Mucosa of stomach (tissue), 1 donor: ENCODE data around the gene YIPF1.

Experiments used
- H3K27me3 ChIP-seq: one replicate; pipeline ENCODE4 v1.7.0; 2013; ENCODE audit warnings: mild to moderate bottlenecking, low read length; ENCODE audit not compliant: control insufficient read depth, insufficient read depth
- H3K36me3 ChIP-seq: one replicate; pipeline ENCODE4 v1.7.0; 2013; ENCODE audit warnings: low read length; ENCODE audit not compliant: control insufficient read depth, insufficient read depth
- H3K4me1 ChIP-seq: one replicate; pipeline ENCODE4 v1.7.0; 2013; ENCODE audit warnings: mild to moderate bottlenecking, low read length; ENCODE audit not compliant: control insufficient read depth, insufficient read depth
- H3K4me3 ChIP-seq: one replicate; pipeline ENCODE4 v1.7.0; 2013; ENCODE audit warnings: low read length
- H3K9ac ChIP-seq: one replicate; pipeline ENCODE4 v1.7.0; 2013; ENCODE audit warnings: mild to moderate bottlenecking, low read length, moderate library complexity
- H3K9me3 ChIP-seq: one replicate; pipeline ENCODE4 v1.7.0; 2013; ENCODE audit warnings: mild to moderate bottlenecking, low read length, moderate library complexity; ENCODE audit not compliant: control insufficient read depth
- donor health status: Pancreatic carcinoma.

The YIPF1 gene

DNA sequence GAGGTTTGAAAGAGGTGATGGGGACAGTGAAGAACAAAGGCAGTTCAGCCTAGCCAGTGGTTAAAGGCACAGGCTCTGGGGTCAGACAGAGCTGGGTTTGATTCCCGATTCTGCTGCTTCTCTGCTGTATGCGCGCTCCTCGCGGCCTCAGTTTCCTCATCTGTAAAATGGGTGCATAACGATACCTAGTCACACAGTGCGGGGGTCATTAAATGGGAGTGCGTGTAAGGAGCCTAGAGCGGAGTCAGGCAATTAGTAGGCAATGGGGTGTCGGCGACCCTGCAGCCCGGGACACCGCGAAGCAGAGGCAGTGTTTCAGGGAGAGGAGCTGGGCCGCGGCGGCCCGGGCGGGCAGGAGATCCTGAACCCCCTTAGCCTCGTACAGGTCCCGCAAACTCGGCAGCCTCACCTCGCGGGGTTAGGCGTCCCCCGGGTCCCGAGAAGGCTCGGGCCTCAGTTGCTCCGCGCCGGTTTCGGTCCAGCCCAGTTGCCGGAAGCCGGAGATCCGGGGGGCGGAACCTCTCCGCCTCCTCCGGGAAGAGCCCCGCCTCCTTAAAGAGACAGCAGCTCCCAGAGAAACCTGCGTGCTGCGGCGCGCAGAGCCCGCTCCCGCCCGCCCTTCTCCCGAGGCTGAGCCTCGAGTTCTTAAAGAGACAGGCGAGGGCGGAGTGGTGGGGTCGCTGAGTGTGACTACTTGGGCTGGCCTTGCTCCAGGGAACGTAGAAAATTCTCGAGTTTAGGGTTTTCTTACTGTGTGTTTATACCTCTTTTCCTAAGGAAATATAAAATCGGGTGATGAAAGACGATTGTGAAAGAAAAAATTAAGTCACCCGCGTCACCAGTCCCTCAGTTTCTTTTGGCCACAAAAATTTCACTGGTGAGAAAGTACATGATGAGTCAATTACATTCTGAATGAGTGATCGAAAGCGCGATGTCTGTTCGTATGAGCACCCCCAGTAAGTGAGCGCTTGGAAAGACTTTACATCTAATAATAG lies at the start of gene YIPF1:
TSS of gene YIPF1 (minus strand) at position 494 of the 995 bp plus-strand sequence. CDS start 860 bp downstream, outside the sequence.
- Histone ChIP-seq H3K9me3 (no peaks in the 10 kb centered on the region), H3K36me3 (no peaks in the 10 kb centered on the region), H3K27me3 (no peaks in the 10 kb centered on the region), H3K4me3 (peak within 1 kb of the TSS; percentile 90), H3K4me1 (peaks cover 5% of the 10 kb centered on the region), H3K9ac (peak within 1 kb of the TSS; percentile 81)

DNA sequence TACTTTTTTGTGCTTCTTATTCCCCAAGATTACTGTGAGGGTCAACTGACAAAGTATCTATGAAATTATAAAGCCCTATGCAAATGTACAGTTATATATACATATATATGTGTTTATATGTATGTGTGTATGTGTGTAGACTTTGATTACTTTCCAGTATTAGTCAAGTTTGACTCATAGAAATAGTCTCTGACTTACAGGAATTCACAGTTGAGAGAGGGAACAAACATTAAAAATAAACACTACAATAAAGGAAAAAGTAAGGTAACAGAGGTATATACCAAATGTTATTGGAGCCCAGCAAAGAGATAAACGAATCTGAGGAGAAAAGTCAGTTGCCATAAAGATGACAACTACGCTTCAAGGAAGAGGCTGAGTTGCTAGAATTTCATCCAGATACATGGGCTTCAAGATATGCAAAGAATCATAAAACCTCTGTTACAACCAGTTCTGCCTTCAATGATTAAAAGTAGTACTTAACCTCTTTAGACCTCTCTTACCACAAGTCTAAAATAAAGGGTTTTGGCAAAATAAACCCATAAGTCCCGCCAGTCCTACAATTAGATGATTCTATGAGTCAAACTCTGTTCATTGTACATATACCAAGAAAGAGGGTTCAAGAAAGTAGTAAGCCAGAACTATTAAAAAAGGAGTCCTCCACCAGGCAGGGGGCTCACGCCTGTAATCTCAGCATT lies 48.7 kb upstream of the YIPF1 start:
- no peak overlapping the region for H3K9ac ChIP-seq
- no peaks in the 10 kb centered on the region for H3K27me3 ChIP-seq
- H3K9me3 ChIP-seq: peaks cover 4% of the 10 kb centered on the region
- no peaks in the 10 kb centered on the region for H3K4me1 ChIP-seq
- no peak overlapping the region for H3K4me3 ChIP-seq
- H3K36me3 ChIP-seq: no peaks in the 10 kb centered on the region

DNA sequence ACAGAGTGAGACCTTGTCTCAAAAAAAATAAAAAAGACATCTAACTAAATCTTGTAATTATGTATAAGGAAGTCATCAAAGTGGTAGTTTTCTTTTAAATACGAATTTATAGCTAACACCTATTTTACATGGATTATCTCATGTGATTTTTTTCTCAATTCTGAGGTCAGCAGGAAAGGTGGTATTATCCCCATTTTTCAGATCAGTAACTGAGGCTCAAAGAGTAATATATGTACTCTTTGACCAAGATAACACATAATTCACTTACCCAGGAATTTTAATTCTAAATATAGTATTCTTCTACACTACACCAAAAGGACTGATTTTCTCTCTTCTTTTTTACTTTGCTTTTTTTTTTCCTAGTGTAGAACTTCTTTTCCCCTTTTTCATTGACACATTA lies 46.8 kb upstream of the YIPF1 start:
- no peak overlapping the region for H3K4me3 ChIP-seq
- H3K36me3 ChIP-seq: no peaks in the 10 kb centered on the region
- H3K9me3 ChIP-seq: peaks cover 4% of the 10 kb centered on the region
- no peak overlapping the region for H3K9ac ChIP-seq
- H3K27me3 ChIP-seq: no peaks in the 10 kb centered on the region
- no peaks in the 10 kb centered on the region for H3K4me1 ChIP-seq

DNA sequence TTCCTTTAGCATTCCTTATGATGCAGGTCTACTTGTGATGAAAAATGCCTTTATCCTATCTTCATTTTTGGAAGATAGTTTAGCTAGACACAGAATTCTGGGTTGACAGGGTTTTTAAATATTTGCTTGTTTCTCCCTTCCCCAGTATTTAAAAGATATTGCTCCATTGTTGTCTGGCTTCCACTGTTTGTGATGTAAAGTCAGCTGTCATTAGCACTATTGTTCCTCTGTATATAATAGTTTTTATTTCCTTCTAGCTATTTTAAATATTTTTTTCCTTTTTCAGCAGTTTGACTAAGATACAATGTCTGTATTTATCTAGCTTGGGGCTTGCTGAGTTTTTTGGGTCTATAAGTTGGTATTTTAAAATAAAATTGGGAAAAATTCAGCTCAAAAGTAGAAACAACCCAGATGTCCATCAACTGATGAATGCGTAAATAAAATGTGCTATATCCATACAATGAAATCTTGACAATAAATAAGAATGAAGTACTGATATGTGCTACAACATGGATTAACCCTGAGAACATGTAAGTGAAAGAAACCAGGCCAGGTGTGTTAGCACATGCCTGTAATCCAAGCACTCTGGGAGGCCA lies 44.7 kb upstream of the YIPF1 start:
- H3K9me3 ChIP-seq: peaks cover 4% of the 10 kb centered on the region
- H3K4me3 ChIP-seq: no peak overlapping the region
- no peaks in the 10 kb centered on the region for H3K4me1 ChIP-seq
- no peak overlapping the region for H3K9ac ChIP-seq
- H3K36me3 ChIP-seq: no peaks in the 10 kb centered on the region
- H3K27me3 ChIP-seq: no peaks in the 10 kb centered on the region

DNA sequence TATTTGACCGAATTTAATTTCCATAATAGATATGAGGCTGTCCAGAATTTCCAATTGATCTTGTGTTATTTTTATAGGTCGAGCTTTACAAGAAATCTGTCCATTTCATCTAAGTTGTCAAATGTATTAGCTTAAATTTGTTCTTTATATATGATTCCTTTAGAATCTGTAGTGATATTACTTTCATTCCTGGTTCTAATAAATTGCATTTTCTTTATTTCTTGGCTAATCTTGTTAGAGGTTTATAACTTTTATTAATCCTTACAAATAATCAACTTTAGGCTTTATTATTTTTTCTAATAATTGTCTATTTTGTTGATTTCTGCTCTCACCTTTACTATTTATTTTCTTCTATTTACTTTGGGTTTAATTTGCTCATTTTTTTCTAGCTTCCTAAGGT lies 41.9 kb upstream of the YIPF1 start:
- H3K9ac ChIP-seq: no peak overlapping the region
- H3K4me3 ChIP-seq: no peak overlapping the region
- H3K9me3 ChIP-seq: peaks cover 4% of the 10 kb centered on the region
- no peaks in the 10 kb centered on the region for H3K27me3 ChIP-seq
- H3K4me1 ChIP-seq: no peaks in the 10 kb centered on the region
- no peaks in the 10 kb centered on the region for H3K36me3 ChIP-seq

DNA sequence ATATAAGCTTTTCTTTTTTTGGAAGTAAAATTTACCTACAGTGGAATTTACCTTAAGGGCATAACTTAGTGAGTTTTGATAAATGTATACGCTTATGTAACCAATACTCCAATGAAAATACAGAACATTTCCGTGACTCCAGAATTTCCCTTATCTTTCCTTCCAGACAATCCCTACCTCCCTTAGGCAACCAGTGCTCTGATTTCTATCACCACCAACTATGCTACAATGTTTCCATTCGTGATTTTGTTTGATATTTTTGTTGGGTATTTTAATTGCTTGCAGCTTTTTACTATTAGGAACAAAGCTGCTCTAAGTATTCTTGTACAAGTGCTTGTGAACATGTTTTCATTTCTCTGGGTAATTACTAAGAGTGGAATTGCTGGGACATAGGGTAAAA lies 41.3 kb upstream of the YIPF1 start:
- Histone ChIP-seq H3K36me3 (no peaks in the 10 kb centered on the region), H3K4me1 (no peaks in the 10 kb centered on the region), H3K4me3 (no peak overlapping the region), H3K9ac (no peak overlapping the region), H3K27me3 (no peaks in the 10 kb centered on the region), H3K9me3 (peaks cover 4% of the 10 kb centered on the region)

DNA sequence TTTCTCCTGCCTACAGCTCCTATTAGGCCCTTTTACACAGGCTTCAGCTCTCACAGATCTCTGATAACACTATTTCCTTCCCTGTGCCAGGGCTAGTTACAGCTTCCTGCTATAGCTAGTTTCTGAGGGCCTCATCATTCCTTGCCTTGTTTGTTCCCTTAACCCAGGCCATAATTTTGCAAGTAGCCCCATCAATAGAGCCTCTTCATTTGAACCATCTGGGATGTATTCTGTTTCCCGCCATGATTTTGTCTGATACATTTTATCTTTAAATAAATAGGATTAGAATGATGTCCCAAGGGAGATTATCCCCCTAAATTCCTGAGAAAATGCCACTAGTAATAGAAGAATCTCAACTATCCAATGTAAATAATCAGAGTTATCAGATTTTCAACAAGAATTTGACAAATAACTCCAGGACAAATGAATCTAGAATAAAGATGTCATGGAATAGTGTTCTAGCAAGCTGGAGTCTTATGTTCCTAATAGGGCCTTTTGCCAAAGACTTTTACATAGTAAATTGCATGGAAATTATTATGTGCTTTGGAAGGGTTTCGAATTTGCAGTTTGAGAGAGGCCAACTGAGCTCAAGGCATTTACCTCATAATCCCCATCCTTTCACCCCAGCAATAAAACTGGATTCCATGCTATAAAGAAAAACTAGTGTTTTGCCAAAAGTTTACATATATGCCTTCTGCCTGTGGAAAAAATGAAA lies 39.8 kb upstream of the YIPF1 start:
- H3K27me3 ChIP-seq: no peaks in the 10 kb centered on the region
- H3K9ac ChIP-seq: no peak overlapping the region
- no peaks in the 10 kb centered on the region for H3K36me3 ChIP-seq
- peaks cover under 1% of the 10 kb centered on the region for H3K9me3 ChIP-seq
- no peak overlapping the region for H3K4me3 ChIP-seq
- H3K4me1 ChIP-seq: no peaks in the 10 kb centered on the region

DNA sequence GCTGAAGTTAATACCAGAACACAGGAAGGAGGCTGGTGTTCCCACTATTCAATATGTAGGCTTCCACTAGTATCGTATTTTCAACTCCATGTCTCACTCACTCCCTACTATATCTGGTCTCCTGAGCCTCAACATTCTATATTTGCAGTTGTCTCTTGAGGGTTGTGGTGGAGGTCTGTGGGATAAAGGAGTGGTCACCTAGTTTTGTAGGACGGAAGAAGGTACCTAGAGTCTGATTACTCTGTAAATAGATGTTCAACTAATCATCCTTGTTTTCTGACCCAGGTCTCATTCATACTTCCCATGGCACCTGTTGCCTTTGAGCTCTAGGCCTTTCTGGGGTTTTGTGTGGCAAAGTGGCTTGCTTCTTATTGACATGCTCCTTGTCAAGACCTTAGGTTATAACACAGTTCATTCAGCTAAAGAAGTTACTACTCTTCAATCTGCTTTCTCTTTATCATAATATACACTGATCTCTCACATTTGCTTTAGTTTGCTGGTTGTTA lies 37.8 kb upstream of the YIPF1 start:
- Histone ChIP-seq H3K27me3 (no peaks in the 10 kb centered on the region), H3K36me3 (no peaks in the 10 kb centered on the region), H3K4me3 (no peak overlapping the region), H3K9ac (no peak overlapping the region), H3K4me1 (no peaks in the 10 kb centered on the region), H3K9me3 (no peaks in the 10 kb centered on the region)

DNA sequence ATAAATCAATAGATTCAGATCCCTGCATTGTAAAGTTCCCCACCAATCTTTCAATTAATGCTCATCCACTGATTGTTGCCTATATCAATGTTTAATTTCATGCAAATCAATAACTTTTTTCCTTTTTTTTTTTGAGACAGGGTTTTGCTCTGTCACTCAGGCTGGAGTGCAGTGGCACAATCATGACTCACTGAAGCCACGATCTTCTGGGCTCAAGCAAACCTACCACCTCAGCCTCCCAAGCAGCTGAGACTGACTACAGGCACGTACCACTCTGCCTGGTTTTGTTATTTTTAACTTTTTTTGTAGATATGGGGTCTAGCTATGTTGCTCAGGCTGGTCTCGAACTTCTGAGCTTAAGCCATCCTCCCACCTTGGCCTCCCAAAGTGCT lies 30.1 kb upstream of the YIPF1 start:
- Histone ChIP-seq H3K9me3 (no peaks in the 10 kb centered on the region), H3K27me3 (no peaks in the 10 kb centered on the region), H3K4me3 (no peak overlapping the region), H3K36me3 (no peaks in the 10 kb centered on the region), H3K4me1 (peaks cover 13% of the 10 kb centered on the region), H3K9ac (no peak overlapping the region)

DNA sequence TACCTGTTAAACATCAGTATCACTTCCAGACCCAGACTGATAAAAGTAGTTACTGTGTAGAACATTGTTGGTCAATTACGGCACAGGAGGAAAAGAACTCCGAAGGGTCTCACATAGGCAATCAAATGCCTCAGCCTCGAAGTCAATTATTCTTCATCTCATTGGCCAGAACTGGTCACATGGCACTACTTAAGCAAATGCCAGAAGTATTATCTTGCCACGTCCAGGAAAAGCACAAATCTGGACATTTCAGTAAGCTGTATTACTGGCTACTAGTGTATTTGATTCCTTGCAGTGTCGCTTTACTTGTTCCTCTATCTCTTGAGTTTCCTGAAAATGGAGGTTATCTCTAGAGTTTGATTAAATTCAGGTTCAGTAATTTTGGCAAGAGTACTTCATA lies 28.7 kb upstream of the YIPF1 start:
- no peaks in the 10 kb centered on the region for H3K36me3 ChIP-seq

DNA sequence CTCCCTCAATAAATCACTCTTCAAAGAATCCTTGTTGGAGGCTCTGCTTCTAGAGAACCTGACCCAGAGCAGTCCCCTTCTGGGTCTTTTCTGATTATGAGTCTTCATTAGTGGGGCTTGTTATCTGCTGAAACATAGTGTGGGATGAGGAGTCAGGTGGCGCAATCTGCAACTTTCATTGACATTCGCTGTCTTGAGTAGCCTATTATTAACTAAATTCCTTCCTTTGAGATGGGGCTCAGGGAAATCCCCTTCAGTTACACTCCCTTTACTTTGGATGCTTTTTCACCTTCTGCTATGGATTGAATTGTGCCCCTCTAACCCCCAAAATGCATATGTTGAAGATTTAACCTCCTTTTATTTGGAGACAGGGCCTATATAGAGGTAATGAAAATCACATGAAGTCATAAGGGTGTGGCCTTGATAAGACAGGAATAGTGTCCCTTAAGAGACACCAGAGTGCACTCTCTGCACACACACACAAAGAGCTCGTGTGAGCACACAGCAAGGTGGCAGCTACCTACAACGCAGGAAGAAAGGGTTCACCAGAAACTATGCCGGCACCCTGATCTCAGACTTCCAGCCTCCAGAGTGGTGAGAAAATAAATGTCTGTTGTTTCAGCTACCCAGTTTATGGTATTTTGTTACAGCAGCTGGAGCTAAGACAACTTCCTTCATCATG lies 23.9 kb upstream of the YIPF1 start:
- Histone ChIP-seq H3K4me1 (peaks cover 12% of the 10 kb centered on the region), H3K9me3 (no peaks in the 10 kb centered on the region), H3K27me3 (no peaks in the 10 kb centered on the region), H3K4me3 (no peak overlapping the region), H3K9ac (no peak overlapping the region), H3K36me3 (no peaks in the 10 kb centered on the region)

More for the DNA sequence above, 28.7 kb upstream of the YIPF1 start:
- peaks cover 13% of the 10 kb centered on the region for H3K4me1 ChIP-seq
- H3K9me3 ChIP-seq: no peaks in the 10 kb centered on the region
- H3K4me3 ChIP-seq: no peak overlapping the region
- no peaks in the 10 kb centered on the region for H3K27me3 ChIP-seq
- H3K9ac ChIP-seq: no peak overlapping the region
